Keratinocyte (primary cell): Measurements from ENCODE around the gene C1QTNF12. TPM values are rescaled to one million over a fixed set of nuclear protein-coding genes. Genes with fewer than 3 reads are reported as not detected.

ENCODE experiments used
- DNase-seq: peaks from one replicate; pipeline ENCODE4 v3.0.0-alpha.2; 2011; ENCODE audit warnings: low read depth, missing footprints, low spot score
- FAIRE-seq: peaks from 2 replicates; lab custom pipeline; 2011; peaks lifted over from hg19 to GRCh38; lab: Jason Lieb, UNC
- H2AFZ ChIP-seq: 2 replicates; pipeline ENCODE4 v1.6.0; 2012; ENCODE audit warnings: low read length, control low read depth, inconsistent platforms; ENCODE audit not compliant: control insufficient read depth
- H3K27ac ChIP-seq: 2 replicates; pipeline ENCODE4 v1.5.1; 2011; ENCODE audit warnings: low read length; ENCODE audit not compliant: control insufficient read depth, insufficient read depth
- H3K27me3 ChIP-seq: 3 replicates; pipeline ENCODE4 v1.6.0; 2011; ENCODE audit warnings: low read length; ENCODE audit not compliant: control insufficient read depth, insufficient read depth; ENCODE audit errors: extremely low read depth
- H3K36me3 ChIP-seq, 2 experiments: 2 replicates in 1 of 2; 3 replicates in 1 of 2; pipeline ENCODE4 v1.5.1; 2011; ENCODE audit warnings: low read length in 2 of 2, mild to moderate bottlenecking in 1 of 2; ENCODE audit not compliant: control insufficient read depth in 2 of 2, insufficient read depth in 2 of 2; ENCODE audit errors: extremely low read depth in 1 of 2
- H3K4me1 ChIP-seq: 3 replicates; pipeline ENCODE4 v1.5.1; 2011; ENCODE audit warnings: low read length; ENCODE audit not compliant: control insufficient read depth, insufficient read depth; ENCODE audit errors: extremely low read depth
- H3K4me2 ChIP-seq: 3 replicates; pipeline ENCODE4 v1.6.0; 2011; ENCODE audit warnings: low read depth, low read length; ENCODE audit not compliant: control insufficient read depth, insufficient read depth; ENCODE audit errors: extremely low read depth
- H3K4me3 ChIP-seq, 3 experiments: fragments of 200-600 bp in 1 of 3; sonication (generic) in 1 of 3; 2 replicates in 2 of 3; 3 replicates in 1 of 3; pipeline ENCODE4 v1.5.1; 2011 to 2016; ENCODE audit warnings: low read length in 3 of 3, mild to moderate bottlenecking in 3 of 3, control low read depth in 2 of 3, inconsistent platforms in 1 of 3, low read depth in 1 of 3, mixed read lengths in 1 of 3, mixed run types in 1 of 3, moderate library complexity in 1 of 3; ENCODE audit not compliant: control insufficient read depth in 2 of 3, insufficient read depth in 2 of 3; ENCODE audit errors: extremely low read depth in 1 of 3
- H3K79me2 ChIP-seq: 2 replicates; pipeline ENCODE4 v1.6.0; 2012; ENCODE audit warnings: low read length; ENCODE audit not compliant: control insufficient read depth, insufficient read depth
- H3K9ac ChIP-seq: 3 replicates; pipeline ENCODE4 v1.6.0; 2011; ENCODE audit warnings: low read length; ENCODE audit not compliant: control insufficient read depth, insufficient read depth; ENCODE audit errors: extremely low read depth
- H3K9me1 ChIP-seq: 3 replicates; pipeline ENCODE4 v1.6.0; 2011; ENCODE audit warnings: low read length; ENCODE audit not compliant: control insufficient read depth, insufficient read depth; ENCODE audit errors: extremely low read depth
- H3K9me3 ChIP-seq: 2 replicates; pipeline ENCODE4 v1.5.1; 2012; ENCODE audit warnings: low read depth, low read length; ENCODE audit not compliant: control insufficient read depth
- H4K20me1 ChIP-seq: 3 replicates; pipeline ENCODE4 v1.6.0; 2011; ENCODE audit warnings: low read length; ENCODE audit not compliant: control insufficient read depth, insufficient read depth; ENCODE audit errors: extremely low read depth
- EZH2 ChIP-seq: IDR thresholded peaks from one replicate; pipeline ENCODE4 v1.6.1; 2012; ENCODE audit warnings: inconsistent platforms, mild to moderate bottlenecking, low read length, moderate library complexity
- dilution Hi-C: fragments of 300-500 bp; cut with MboI; formaldehyde crosslinking; loops from one replicate; pipeline ENCODE4 v1.7.0; 2020; ENCODE audit warnings: low sequenced_read_pairs; ENCODE audit not compliant: extremely low pct_ligation_motif_present
- polyA plus RNA-seq, 5 experiments: library from polyadenylated mRNA; depleted of rRNA in 3 of 5; stranded (reverse) in 3 of 5; stranded (forward) in 1 of 5; unstranded in 1 of 5; fragments of >200 nt; gene quantifications; 1 replicate in 1 of 5; 2 replicates in 3 of 5; 3 replicates in 1 of 5; pipeline versions ENCODE4 v1.2.1 to v1.2.3, GENCODE V29; 2011 to 2012; ENCODE audit warnings: missing spikeins in 2 of 5, low read depth in 1 of 5, low replicate concordance in 1 of 5
- TF ChIP-seq, protein P1 (sequence below), 3 experiments: IDR thresholded peaks in 1 of 3; conservative IDR thresholded peaks in 1 of 3; optimal IDR thresholded peaks in 1 of 3; 2 replicates in 2 of 3; 3 replicates in 1 of 3; pipeline versions ENCODE3 to v1.5.1; 2011; ENCODE audit warnings: low read length in 3 of 3, mild to moderate bottlenecking in 3 of 3, moderate library complexity in 2 of 3, control low read depth in 1 of 3, inconsistent platforms in 1 of 3; ENCODE audit not compliant: insufficient read depth in 2 of 3; ENCODE audit errors: extremely low read depth in 1 of 3

C1QTNF12 gene
- polyA plus RNA-seq, 1 donor (not counting 4 experiments of a cell fraction or from before 2014, with no cell fraction given) = 0.18 TPM

DNA sequence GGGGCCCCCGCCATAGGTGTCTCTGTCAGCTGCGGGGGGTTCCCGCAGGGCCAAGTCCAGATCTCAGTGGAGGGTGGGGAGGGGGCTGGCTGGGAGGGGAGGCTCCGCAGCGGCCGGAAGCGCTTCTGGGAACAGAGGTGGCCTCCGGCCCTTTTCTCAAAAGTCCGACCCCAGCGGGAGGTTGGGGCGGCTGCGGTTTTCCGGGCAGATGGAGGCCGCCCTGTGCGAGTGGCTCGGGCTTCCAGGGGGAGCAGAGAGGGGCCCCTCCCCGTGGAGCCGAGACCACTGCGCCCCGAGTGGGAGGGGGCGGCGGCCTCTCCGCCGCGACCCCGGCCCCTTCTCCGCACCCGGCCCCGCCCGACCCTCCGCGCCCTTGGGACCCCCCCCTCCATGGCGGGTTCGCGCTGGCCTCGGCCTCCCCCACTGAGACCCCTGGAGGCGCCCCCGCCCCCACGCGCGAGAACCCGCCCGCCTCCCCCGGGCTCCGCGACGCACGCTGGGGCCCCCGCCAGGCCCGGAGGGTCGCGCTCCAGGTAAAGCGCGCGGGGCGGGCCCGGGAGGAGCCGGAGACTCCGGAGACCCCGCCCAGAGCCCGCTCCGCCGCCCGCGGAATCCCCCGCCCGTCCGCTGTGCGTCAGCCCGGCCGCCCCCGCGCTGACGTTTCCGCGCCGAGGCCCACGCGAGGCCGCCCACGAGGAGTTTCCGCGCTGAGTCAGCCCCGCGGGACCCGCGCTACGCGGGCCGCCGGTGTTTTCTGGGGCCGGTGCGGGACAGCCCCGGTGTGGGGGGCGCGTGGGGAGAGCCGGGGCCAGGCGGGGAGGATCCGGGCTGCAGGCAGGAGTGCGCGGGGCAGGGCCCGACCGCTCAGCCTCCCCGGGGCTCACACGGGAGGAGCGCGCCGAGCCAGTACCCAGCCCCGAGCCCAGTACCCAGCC is 45.4 kb downstream of the C1QTNF12 start:
- H3K9ac ChIP-seq = peak overlapping the region; percentile 37
- no peaks in the 10 kb centered on the region for H3K9me1 ChIP-seq
- DNase-seq (no peak), FAIRE-seq (no peak)
- H3K27me3 ChIP-seq = peaks cover 29% of the 10 kb centered on the region
- H3K27ac ChIP-seq = no peak overlapping the region
- no peaks in the 10 kb centered on the region for H4K20me1 ChIP-seq
- peaks cover 3% of the 10 kb centered on the region for H3K4me1 ChIP-seq
- no peak overlapping the region for H2AFZ ChIP-seq
- TF ChIP-seq EZH2 = no peak
- TF ChIP-seq, protein P1, sequence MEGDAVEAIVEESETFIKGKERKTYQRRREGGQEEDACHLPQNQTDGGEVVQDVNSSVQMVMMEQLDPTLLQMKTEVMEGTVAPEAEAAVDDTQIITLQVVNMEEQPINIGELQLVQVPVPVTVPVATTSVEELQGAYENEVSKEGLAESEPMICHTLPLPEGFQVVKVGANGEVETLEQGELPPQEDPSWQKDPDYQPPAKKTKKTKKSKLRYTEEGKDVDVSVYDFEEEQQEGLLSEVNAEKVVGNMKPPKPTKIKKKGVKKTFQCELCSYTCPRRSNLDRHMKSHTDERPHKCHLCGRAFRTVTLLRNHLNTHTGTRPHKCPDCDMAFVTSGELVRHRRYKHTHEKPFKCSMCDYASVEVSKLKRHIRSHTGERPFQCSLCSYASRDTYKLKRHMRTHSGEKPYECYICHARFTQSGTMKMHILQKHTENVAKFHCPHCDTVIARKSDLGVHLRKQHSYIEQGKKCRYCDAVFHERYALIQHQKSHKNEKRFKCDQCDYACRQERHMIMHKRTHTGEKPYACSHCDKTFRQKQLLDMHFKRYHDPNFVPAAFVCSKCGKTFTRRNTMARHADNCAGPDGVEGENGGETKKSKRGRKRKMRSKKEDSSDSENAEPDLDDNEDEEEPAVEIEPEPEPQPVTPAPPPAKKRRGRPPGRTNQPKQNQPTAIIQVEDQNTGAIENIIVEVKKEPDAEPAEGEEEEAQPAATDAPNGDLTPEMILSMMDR (optimal IDR thresholded peaks at IDR 0.05 in 1 of 3, IDR thresholded peaks at IDR 0.05 in 1 of 3, conservative IDR thresholded peaks at IDR 0.05 in 1 of 3; ENCODE audit: extremely low read depth in 1 of 3, insufficient read depth in 2 of 3, low read length in 3 of 3) = no peak
- H3K79me2 ChIP-seq = no peaks in the 10 kb centered on the region
- peak overlapping the region in 2 of 3 experiments; percentile 22 to 33 for H3K4me3 ChIP-seq
- H3K9me3 ChIP-seq = no peaks in the 10 kb centered on the region
- H3K4me2 ChIP-seq = peak overlapping the region; percentile 48
- dilution Hi-C loops = no loop called here
- H3K36me3 ChIP-seq = no peaks in the 10 kb centered on the region

DNA sequence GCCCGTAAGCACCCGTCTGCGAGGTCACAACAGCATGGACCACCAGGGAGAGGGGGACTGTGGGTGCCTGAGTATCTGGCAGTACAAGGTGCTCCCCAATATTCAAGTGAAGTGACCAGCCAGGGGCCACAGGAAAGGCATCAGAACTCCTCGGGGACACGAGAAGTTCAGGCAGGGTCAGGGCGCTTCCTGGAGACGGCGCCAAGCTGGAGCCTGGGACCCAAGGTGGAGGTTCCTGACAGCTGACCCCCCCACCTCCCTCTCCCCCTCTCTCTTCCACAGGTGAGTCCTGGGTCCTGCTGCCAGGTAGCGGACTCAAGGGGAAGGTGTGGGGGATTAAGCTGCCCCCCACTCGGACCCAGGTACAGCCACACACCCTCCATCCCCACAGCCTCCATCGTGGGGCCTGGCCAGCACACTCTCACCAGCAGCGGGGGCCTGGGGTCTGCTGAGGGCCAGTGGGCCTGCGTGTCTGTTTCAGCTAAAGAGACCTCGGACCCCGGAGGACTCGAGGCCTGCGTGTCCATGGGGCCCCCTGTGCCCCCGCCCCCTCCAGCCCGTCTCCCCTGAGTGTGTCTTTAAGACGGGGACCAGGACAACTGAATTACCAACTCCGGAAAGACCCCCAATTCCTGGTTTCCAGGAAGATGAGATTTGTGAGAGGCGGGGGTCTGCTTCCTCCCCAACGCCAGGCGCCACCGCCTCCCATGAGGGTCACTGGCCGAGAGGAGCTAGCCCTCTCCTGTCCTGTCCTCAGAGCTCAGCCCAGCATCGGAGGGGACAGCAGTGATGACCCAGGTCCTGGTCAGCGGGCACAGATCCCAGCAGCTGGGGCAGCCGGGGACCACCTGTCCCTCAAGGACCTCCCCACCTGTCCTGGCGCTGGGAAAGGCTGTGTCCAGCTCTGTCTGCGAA is 46.3 kb downstream of the C1QTNF12 start:
- FAIRE-seq (no peak), DNase-seq (no peak)
- Histone ChIP-seq H3K9me1 (no peaks in the 10 kb centered on the region), H3K36me3 (no peaks in the 10 kb centered on the region), H2AFZ (no peak overlapping the region), H3K9ac (no peak overlapping the region), H3K4me2 (no peak overlapping the region), H3K27ac (no peak overlapping the region), H3K79me2 (no peaks in the 10 kb centered on the region), H3K27me3 (peaks cover 19% of the 10 kb centered on the region), H3K9me3 (no peaks in the 10 kb centered on the region), H3K4me1 (peaks cover 3% of the 10 kb centered on the region), H3K4me3 (no peak overlapping the region), H4K20me1 (no peaks in the 10 kb centered on the region)
- dilution Hi-C loops = no loop called here
- TF ChIP-seq, protein P1 (optimal IDR thresholded peaks at IDR 0.05 in 1 of 3, IDR thresholded peaks at IDR 0.05 in 1 of 3, conservative IDR thresholded peaks at IDR 0.05 in 1 of 3; ENCODE audit: extremely low read depth in 1 of 3, insufficient read depth in 2 of 3, low read length in 3 of 3) = no peak
- no peak for TF ChIP-seq EZH2
